ENCODE measurements around the gene SLC13A3.

Gene SLC13A3

DNA sequence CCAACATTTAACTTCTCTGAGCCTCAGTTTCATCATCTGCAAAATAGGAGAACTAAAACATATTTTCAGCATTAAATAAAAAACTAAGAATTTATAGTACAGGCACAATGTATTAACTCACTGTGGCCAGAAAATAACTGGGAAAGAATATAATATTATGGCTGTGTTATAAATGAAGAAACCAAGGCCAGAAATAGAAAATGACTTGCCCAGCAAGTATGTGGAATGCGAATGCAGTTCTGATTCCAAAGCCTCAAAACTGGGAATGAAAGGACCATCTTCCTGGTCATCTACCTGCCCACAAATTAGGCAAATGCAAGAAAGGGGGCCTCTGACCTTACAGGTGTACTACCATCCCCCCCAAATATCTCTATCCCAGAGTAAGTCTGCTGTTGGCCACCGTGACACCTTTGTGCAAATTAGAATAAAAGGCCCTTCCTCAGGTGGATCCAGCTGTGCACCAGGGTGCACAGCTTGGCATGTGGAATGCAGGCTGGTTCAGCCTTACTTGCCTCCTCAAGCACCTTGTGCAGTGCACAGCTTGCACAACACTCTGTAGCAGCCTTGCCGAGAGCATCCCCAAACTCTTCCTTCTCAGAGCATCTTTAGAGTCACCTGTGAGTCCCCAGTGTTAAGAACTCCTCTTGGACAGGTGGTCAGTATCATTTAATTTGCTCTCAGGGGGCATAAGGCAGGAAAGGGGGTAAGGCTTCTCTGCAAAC, 4.4 kb downstream of the SLC13A3 start:
- TF ChIP-seq, protein P1, sequence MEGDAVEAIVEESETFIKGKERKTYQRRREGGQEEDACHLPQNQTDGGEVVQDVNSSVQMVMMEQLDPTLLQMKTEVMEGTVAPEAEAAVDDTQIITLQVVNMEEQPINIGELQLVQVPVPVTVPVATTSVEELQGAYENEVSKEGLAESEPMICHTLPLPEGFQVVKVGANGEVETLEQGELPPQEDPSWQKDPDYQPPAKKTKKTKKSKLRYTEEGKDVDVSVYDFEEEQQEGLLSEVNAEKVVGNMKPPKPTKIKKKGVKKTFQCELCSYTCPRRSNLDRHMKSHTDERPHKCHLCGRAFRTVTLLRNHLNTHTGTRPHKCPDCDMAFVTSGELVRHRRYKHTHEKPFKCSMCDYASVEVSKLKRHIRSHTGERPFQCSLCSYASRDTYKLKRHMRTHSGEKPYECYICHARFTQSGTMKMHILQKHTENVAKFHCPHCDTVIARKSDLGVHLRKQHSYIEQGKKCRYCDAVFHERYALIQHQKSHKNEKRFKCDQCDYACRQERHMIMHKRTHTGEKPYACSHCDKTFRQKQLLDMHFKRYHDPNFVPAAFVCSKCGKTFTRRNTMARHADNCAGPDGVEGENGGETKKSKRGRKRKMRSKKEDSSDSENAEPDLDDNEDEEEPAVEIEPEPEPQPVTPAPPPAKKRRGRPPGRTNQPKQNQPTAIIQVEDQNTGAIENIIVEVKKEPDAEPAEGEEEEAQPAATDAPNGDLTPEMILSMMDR (IDR thresholded peaks at IDR 0.05; ENCODE audit: low read length, missing control alignments): no peak
- H3K4me3 ChIP-seq (replicated peaks; ENCODE audit: low read depth, low read length): no peak overlapping the region
- DNase-seq (ENCODE audit: low read depth): no peak

DNA sequence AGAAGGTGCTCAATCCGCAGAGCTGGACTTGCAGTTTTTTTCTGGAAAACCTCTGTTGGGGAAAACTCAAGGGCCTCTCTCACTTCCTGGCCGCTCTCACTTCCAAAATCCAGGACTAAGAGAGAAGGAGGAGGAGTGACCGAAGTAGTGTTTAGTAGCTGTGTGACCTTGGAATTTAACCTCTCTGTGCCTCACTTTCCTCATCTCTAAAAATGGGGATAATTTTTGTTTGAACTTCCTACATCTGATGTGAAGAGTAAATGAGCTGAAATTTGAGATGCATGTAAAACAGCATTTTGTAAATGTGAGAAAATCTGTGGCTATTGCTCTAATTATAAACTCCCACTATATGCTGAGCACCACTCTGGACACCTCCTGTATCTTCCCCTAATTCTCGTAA, 5.1 kb downstream of the SLC13A3 start:
- no peak overlapping the region for H3K4me3 ChIP-seq (replicated peaks; ENCODE audit: low read depth, low read length)
- TF ChIP-seq, protein P1 (IDR thresholded peaks at IDR 0.05; ENCODE audit: low read length, missing control alignments): no peak
- no peak for DNase-seq (ENCODE audit: low read depth)

DNA sequence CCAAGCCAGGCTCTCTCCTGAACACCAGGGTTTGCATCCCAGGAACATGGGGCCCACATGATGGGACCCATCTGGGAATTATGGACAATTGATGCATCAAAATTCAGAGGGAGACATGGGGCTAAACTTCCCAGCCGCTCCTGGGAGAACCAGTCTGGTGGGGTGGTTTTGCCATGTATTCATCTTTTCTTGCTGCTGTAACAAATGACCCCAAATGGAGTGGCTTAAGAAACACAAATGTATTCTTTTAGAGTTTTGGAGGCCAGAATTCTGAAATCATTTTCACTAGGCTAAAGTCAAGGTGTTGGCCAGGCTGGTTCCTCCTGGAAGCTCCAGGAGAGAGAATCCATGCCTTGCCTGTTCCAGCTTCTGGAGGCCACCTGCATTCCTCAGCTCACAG, 6.5 kb downstream of the SLC13A3 start:
- TF ChIP-seq, protein P1 (IDR thresholded peaks at IDR 0.05; ENCODE audit: low read length, missing control alignments): no peak
- no peak overlapping the region for H3K4me3 ChIP-seq (replicated peaks; ENCODE audit: low read depth, low read length)
- DNase-seq (ENCODE audit: low read depth): no peak

- no peak for DNase-seq (ENCODE audit: low read depth)
- TF ChIP-seq, protein P1 (IDR thresholded peaks at IDR 0.05; ENCODE audit: low read length, missing control alignments): no peak
- no peak overlapping the region for H3K4me3 ChIP-seq (replicated peaks; ENCODE audit: low read depth, low read length)
These were observed 7.1 kb downstream of the SLC13A3 start for GRCh38 chr20:46644160-46644559.

DNA sequence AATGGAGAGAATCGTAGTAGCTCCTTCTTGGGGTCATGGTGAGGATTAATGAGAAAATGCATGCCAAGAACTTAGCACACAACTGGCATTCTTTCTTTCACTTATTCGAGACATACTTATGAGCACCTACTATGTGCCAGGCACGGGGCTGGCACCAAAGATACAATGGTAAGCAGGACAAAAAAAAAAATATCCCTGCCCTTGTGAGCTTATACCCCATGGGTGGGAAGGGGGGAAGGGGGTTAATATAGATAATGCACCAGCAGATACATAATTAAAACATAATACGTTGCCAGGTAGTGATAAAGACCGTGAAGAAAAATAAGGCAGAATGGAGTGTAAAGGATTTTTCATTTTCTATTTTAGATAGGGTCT, 8.3 kb downstream of the SLC13A3 start:
- TF ChIP-seq, protein P1 (IDR thresholded peaks at IDR 0.05; ENCODE audit: low read length, missing control alignments): no peak
- DNase-seq (ENCODE audit: low read depth): no peak
- no peak overlapping the region for H3K4me3 ChIP-seq (replicated peaks; ENCODE audit: low read depth, low read length)

GRCh38 chr20:46642265-46642968, 8.8 kb downstream of the SLC13A3 start:
- no peak for DNase-seq (ENCODE audit: low read depth)
- TF ChIP-seq, protein P1 (IDR thresholded peaks at IDR 0.05; ENCODE audit: low read length, missing control alignments): no peak
- H3K4me3 ChIP-seq (replicated peaks; ENCODE audit: low read depth, low read length): no peak overlapping the region

Data from fibroblast of pulmonary artery (primary cell).